Smooth muscle cell (in vitro differentiated cells): ENCODE results near the gene ACAT1. TPM values are rescaled to one million over a fixed set of nuclear protein-coding genes. Genes with fewer than 3 reads are reported as not detected.

Experiments used
- DNase-seq: peaks from one replicate; lab custom pipeline; 2025; ENCODE audit not compliant: unreplicated experiment; lab: John Stamatoyannopoulos, UW
- H2AFZ ChIP-seq: fragments of 200-600 bp; sonication (generic); 2 replicates; pipeline ENCODE4 v1.6.0; 2016; ENCODE audit warnings: antibody characterized with exemption, low read depth, mild to moderate bottlenecking
- H3F3A ChIP-seq: fragments of 200-600 bp; sonication (generic); 2 replicates; pipeline ENCODE4 v1.6.0; 2017; ENCODE audit warnings: antibody characterized with exemption, low read depth
- H3K27ac ChIP-seq: fragments of 200-600 bp; sonication (generic); 2 replicates; pipeline ENCODE4 v1.5.1; 2016; ENCODE audit warnings: low read depth, mild to moderate bottlenecking
- H3K27me3 ChIP-seq: fragments of 200-600 bp; sonication (generic); 2 replicates; pipeline ENCODE4 v1.6.1; 2016; ENCODE audit warnings: low read depth, mild to moderate bottlenecking
- H3K36me3 ChIP-seq: fragments of 200-600 bp; sonication (generic); 2 replicates; pipeline ENCODE4 v1.5.1; 2016; ENCODE audit warnings: low read depth
- H3K4me1 ChIP-seq: fragments of 200-600 bp; sonication (generic); 2 replicates; pipeline ENCODE4 v1.5.1; 2016; ENCODE audit warnings: low read depth
- H3K4me2 ChIP-seq: fragments of 200-600 bp; sonication (generic); 2 replicates; pipeline ENCODE4 v1.6.0; 2016; ENCODE audit warnings: mild to moderate bottlenecking
- H3K4me3 ChIP-seq: fragments of 200-600 bp; sonication (generic); 2 replicates; pipeline ENCODE4 v1.5.1; 2016; ENCODE audit warnings: mild to moderate bottlenecking
- H3K79me2 ChIP-seq: fragments of 200-600 bp; sonication (generic); 2 replicates; pipeline ENCODE4 v1.6.0; 2016; ENCODE audit warnings: low read depth, mild to moderate bottlenecking
- H3K9ac ChIP-seq: fragments of 200-600 bp; sonication (generic); 2 replicates; pipeline ENCODE4 v1.6.0; 2016; ENCODE audit warnings: low read depth
- H3K9me3 ChIP-seq: fragments of 200-600 bp; sonication (generic); replicated peaks from 2 replicates; pipeline ENCODE4 v1.5.1; 2016; ENCODE audit warnings: low read depth
- H4K20me1 ChIP-seq: fragments of 200-600 bp; sonication (generic); 2 replicates; pipeline ENCODE4 v1.6.0; 2016; ENCODE audit warnings: low read depth
- WGBS: methylation state at CpG from one replicate; pipeline ENCODE4 v1.1.7; 2016; ENCODE audit warnings: low lambda C conversion rate; 5-methylcytosine and 5-hydroxymethylcytosine counted together
- polyA plus RNA-seq: library from polyadenylated mRNA; unstranded; fragments of >200 nt; fragmentation: Nextera tagmentation; extraction: Ambion mirVana; gene quantifications from 2 replicates; pipeline ENCODE4 v1.2.1, GENCODE V29; 2016
- small RNA-seq: library from RNA; depleted of rRNA; stranded (forward); fragments of <200 nt; gene quantifications from one replicate; pipeline ENCODE3, GENCODE V24; 2014
- total RNA-seq: library from RNA; depleted of rRNA; stranded (reverse); fragments of >200 nt; gene quantifications from 2 replicates; pipeline ENCODE4 v1.2.3, GENCODE V29; 2014
- TF ChIP-seq, protein P1 (sequence below): fragments of 200-600 bp; sonication (generic); IDR thresholded peaks from 2 replicates; pipeline ENCODE4 v1.5.1; 2017; ENCODE audit warnings: borderline replicate concordance, mild to moderate bottlenecking, antibody characterized with exemption; ENCODE audit not compliant: insufficient read depth, poor library complexity, severe bottlenecking

The ACAT1 gene
- total and polyA plus RNA-seq, 2 experiments from 2014 or later: 25.1 to 63.2 TPM

GRCh38 chr11:108177570-108177969 is 56.2 kb downstream of the ACAT1 start:
- no peak overlapping the region for H3K27ac ChIP-seq
- no peaks in the 10 kb centered on the region for H3K9me3 ChIP-seq
- TF ChIP-seq, protein P1, sequence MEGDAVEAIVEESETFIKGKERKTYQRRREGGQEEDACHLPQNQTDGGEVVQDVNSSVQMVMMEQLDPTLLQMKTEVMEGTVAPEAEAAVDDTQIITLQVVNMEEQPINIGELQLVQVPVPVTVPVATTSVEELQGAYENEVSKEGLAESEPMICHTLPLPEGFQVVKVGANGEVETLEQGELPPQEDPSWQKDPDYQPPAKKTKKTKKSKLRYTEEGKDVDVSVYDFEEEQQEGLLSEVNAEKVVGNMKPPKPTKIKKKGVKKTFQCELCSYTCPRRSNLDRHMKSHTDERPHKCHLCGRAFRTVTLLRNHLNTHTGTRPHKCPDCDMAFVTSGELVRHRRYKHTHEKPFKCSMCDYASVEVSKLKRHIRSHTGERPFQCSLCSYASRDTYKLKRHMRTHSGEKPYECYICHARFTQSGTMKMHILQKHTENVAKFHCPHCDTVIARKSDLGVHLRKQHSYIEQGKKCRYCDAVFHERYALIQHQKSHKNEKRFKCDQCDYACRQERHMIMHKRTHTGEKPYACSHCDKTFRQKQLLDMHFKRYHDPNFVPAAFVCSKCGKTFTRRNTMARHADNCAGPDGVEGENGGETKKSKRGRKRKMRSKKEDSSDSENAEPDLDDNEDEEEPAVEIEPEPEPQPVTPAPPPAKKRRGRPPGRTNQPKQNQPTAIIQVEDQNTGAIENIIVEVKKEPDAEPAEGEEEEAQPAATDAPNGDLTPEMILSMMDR: no peak
- WGBS: 97% methylated on average over 5 of the region's 5 CpGs
- peaks cover 6% of the 10 kb centered on the region for H3K36me3 ChIP-seq
- H3K4me3 ChIP-seq: no peak overlapping the region
- H3K27me3 ChIP-seq: no peaks in the 10 kb centered on the region
- no peaks in the 10 kb centered on the region for H3K4me1 ChIP-seq
- no peaks in the 10 kb centered on the region for H4K20me1 ChIP-seq
- no peak for DNase-seq
- no peak overlapping the region for H2AFZ ChIP-seq
- H3K79me2 ChIP-seq: no peaks in the 10 kb centered on the region
- no peak overlapping the region for H3K9ac ChIP-seq
- H3F3A ChIP-seq: no peaks in the 10 kb centered on the region
- H3K4me2 ChIP-seq: no peak overlapping the region

- no peaks in the 10 kb centered on the region for H3K9me3 ChIP-seq
- no peaks in the 10 kb centered on the region for H3K27me3 ChIP-seq
- H3K4me3 ChIP-seq: no peak overlapping the region
- H3K9ac ChIP-seq: no peak overlapping the region
- H3K27ac ChIP-seq: no peak overlapping the region
- peaks cover 13% of the 10 kb centered on the region for H3K36me3 ChIP-seq
- H4K20me1 ChIP-seq: peaks cover 2% of the 10 kb centered on the region
- peaks cover 4% of the 10 kb centered on the region for H3K79me2 ChIP-seq
- H3K4me1 ChIP-seq: no peaks in the 10 kb centered on the region
- no peak overlapping the region for H3K4me2 ChIP-seq
- no peak overlapping the region for H2AFZ ChIP-seq
- TF ChIP-seq, protein P1: no peak
- no peak for DNase-seq
- no peaks in the 10 kb centered on the region for H3F3A ChIP-seq
These were observed 72.4 kb downstream of the ACAT1 start for GRCh38 chr11:108193725-108194124.

DNA sequence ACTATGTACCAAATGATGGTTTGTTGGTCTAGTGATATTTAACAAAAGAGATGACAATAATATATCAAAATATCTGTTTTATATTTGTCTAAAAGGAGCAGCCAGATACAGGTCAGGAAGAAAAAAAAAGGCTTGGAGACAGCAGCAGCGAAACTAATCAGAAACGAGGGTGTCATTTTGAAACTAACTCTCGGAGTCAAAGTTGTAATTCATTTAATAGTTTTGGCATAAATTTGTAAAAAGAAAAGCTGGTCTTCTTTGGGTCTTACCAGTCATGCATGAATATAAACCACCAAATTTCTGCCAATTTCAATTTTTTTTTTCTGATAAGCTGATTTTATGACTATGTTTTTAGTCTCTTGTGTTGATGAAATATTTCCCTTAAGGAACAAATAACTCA is 75.5 kb downstream of the ACAT1 start:
- Histone ChIP-seq H3K9ac (no peak overlapping the region), H3F3A (peaks cover 12% of the 10 kb centered on the region), H3K36me3 (peaks cover 3% of the 10 kb centered on the region), H3K27ac (no peak overlapping the region), H3K9me3 (no peaks in the 10 kb centered on the region), H3K79me2 (peaks cover 15% of the 10 kb centered on the region), H2AFZ (no peak overlapping the region), H4K20me1 (peaks cover 21% of the 10 kb centered on the region), H3K4me3 (no peak overlapping the region), H3K4me2 (no peak overlapping the region), H3K27me3 (no peaks in the 10 kb centered on the region), H3K4me1 (peaks cover 8% of the 10 kb centered on the region)
- DNase-seq: no peak
- 95% methylated on average over 3 of the region's 3 CpGs for WGBS
- TF ChIP-seq, protein P1: no peak

Small RNAs within 50 kb of the gene (small RNA-seq; reads per million reads assigned to genes)
- gene RF00019: not detected

Other genes starting within 250 kb of the ACAT1 start
- not detected in 2 replicates for gene RAB39A, start 193.1 kb upstream of the ACAT1 start, total RNA-seq
- not detected in 2 replicates for gene RAB39A, start 193.1 kb upstream of the ACAT1 start, polyA plus RNA-seq
- gene CUL5, start 112.7 kb upstream of the ACAT1 start, total RNA-seq: 45.0 and 64.4 TPM in 2 replicates
- gene CUL5, start 112.7 kb upstream of the ACAT1 start, polyA plus RNA-seq: 20.8 and 27.1 TPM in 2 replicates
- gene NPAT, start 101.1 kb downstream of the ACAT1 start, total RNA-seq: 21.5 and 26.7 TPM in 2 replicates
- gene NPAT, start 101.1 kb downstream of the ACAT1 start, polyA plus RNA-seq: 6.2 and 8.6 TPM in 2 replicates
- gene ATM, start 101.5 kb downstream of the ACAT1 start, total RNA-seq: 56.4 and 64.6 TPM in 2 replicates
- gene ATM, start 101.5 kb downstream of the ACAT1 start, polyA plus RNA-seq: 7.6 and 17.5 TPM in 2 replicates